MCF 10A (cell line): ENCODE measurements around the gene GRIN2C. TPM values are rescaled to one million over a fixed set of nuclear protein-coding genes. Genes with fewer than 3 reads are reported as not detected.

ENCODE experiments used
- BruUV-seq: library from RNA; stranded (reverse); fragments of 400-500 nt; replicated peaks from 2 replicates; lab custom pipeline; 2021; lab: Mats Ljungman, UMichigan
- CTCF ChIA-PET: fragments of 300-600 bp; sonication (Branson Sonifier 250); formaldehyde crosslinking; extraction: SDS; loops from one replicate; lab custom pipeline; 2021; ENCODE audit warnings: antibody characterized with exemption, inconsistent platforms; lab: Yijun Ruan, JAX
- POLR2A ChIA-PET: fragments of 300-600, 350-650 bp; sonication (Branson Sonifier 250); formaldehyde crosslinking; extraction: SDS; loops from one replicate; lab custom pipeline; 2020; ENCODE audit warnings: antibody characterized with exemption, inconsistent platforms; lab: Yijun Ruan, JAX
- DNase-seq: peaks from one replicate; pipeline ENCODE4 v3.0.0-alpha.2; 2018; ENCODE audit not compliant: unreplicated experiment
- H3K27ac Mint-ChIP-seq: one replicate; pipeline ENCODE4 v1.8.0; 2022; ENCODE audit warnings: mild to moderate bottlenecking, low read depth, mixed read lengths; ENCODE audit not compliant: unreplicated experiment
- H3K27me3 Mint-ChIP-seq: one replicate; pipeline ENCODE4 v1.8.0; 2022; ENCODE audit warnings: mixed read lengths; ENCODE audit not compliant: insufficient read depth, unreplicated experiment
- H3K36me3 Mint-ChIP-seq: one replicate; pipeline ENCODE4 v1.8.0; 2022; ENCODE audit warnings: mild to moderate bottlenecking, moderate library complexity, mixed read lengths; ENCODE audit not compliant: insufficient read depth, unreplicated experiment
- H3K4me1 Mint-ChIP-seq: one replicate; pipeline ENCODE4 v1.8.0; 2022; ENCODE audit warnings: mixed read lengths; ENCODE audit not compliant: insufficient read depth, unreplicated experiment
- H3K4me3 Mint-ChIP-seq: one replicate; pipeline ENCODE4 v1.8.0; 2022; ENCODE audit warnings: mild to moderate bottlenecking, moderate library complexity, mixed read lengths; ENCODE audit not compliant: unreplicated experiment
- H3K9me3 Mint-ChIP-seq: one replicate; pipeline ENCODE4 v1.8.0; 2022; ENCODE audit warnings: mixed read lengths; ENCODE audit not compliant: unreplicated experiment
- CTCF ChIP-seq: fragments of 200-600 bp; IDR thresholded peaks from one replicate; pipeline ENCODE4 v1.8.0; 2022; ENCODE audit warnings: antibody characterized with exemption, mild to moderate bottlenecking; ENCODE audit not compliant: unreplicated experiment
- intact Hi-C: fragments of 100-400 bp; cut with micrococcal nuclease; formaldehyde crosslinking; loops from 2 replicates; pipeline ENCODE4 v1.14.1; 2022
- total RNA-seq: library from RNA; stranded (reverse); gene quantifications from 2 replicates; pipeline ENCODE4 v1.2.3, GENCODE V29; 2022

GRIN2C gene
- total RNA-seq, 1 experiment from 2014 or later: 0.28 TPM

DNA sequence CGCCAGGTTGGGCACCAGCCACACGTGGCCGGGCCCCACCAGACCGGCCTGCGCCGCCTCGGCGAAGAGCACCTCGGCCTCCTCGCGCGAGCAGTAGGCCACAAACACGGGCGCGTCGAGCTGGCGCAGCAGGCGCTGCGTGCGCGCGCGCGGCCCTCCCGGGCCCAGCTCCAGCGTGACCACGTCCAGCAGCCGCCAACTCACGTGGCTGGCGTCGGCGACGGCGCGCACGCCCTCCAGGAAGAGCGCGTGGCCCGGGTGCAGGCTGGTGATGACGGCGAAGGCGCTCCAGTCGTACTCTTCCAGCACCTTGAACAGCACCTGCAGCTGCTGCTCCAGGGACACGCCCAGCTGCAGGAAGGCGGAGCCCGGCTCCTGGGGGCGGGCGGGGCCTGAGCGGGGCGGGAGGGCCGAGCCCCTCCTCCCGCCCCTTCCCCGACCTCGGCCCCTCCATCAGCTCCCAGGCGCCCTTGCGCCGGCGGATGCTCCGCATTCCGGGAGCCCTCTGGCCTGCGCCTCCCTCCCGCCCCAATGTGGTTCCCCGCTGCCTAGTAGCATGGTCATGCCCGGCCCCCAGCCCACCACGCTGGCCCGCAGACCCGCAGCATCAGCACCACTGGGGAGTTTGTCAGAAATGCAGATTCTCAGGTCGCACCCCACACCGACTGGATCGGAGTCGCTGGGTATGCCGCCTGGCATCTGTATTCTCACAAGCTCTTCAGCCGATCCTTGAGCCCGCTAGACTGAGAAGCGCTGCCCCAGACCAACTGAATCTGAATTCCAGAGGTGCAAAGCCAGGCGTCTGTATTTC, 7.2 kb downstream of the GRIN2C start:
- POLR2A ChIA-PET: interaction anchor here (1.0 kb wide), 1 partner anchor 21 kb away, joined by 3 read pairs; no protein-coding TSS in a partner anchor
- no peaks in the 10 kb centered on the region for H3K4me1 Mint-ChIP-seq
- H3K36me3 Mint-ChIP-seq: no peaks in the 10 kb centered on the region
- no peak overlapping the region for H3K4me3 Mint-ChIP-seq
- H3K9me3 Mint-ChIP-seq: no peaks in the 10 kb centered on the region
- CTCF ChIA-PET: interaction anchor here (0.9 to 1.3 kb wide), 2 partner anchors 13 to 60 kb away, joined by 3 to 4 read pairs; no protein-coding TSS in a partner anchor
- peaks cover 54% of the 10 kb centered on the region for H3K27me3 Mint-ChIP-seq
- TF ChIP-seq CTCF: no peak
- intact Hi-C loops: no loop called here
- no peak for DNase-seq
- no TSS peak for BruUV-seq
- no peak overlapping the region for H3K27ac Mint-ChIP-seq

- CTCF ChIA-PET: interaction anchor here (0.9 to 1.3 kb wide), 2 partner anchors 14 to 60 kb away, joined by 3 to 4 read pairs; no protein-coding TSS in a partner anchor
- BruUV-seq: no TSS peak
- H3K4me3 Mint-ChIP-seq: no peak overlapping the region
These were observed 8.0 kb downstream of the GRIN2C start for GRCh38 chr17:74851612-74852236.

DNA sequence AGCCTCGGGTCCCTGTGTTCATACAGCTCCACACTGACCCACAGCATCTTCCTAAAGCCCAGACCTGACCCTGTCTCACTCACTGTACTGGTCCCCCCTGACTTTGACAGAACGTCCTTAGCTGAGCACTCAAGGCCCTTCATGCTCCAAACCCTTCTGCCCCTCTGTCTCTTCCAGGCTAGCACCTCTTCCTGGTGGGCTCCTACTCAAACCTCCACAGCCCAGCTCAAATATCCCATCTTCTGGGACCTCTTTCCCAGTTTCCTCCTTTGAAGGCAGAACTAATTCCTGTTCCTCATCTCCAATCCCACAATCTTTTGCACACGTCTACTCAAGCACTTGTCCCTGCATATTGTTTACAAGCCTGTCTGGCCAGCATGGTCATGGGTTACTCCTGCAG, 8.8 kb downstream of the GRIN2C start:
- intact Hi-C loops: no loop called here
- no TSS peak for BruUV-seq
- no peak for TF ChIP-seq CTCF
- Mint-ChIP-seq H3K27ac (no peak overlapping the region), H3K4me3 (no peak overlapping the region), H3K9me3 (no peaks in the 10 kb centered on the region), H3K27me3 (peaks cover 40% of the 10 kb centered on the region), H3K36me3 (no peaks in the 10 kb centered on the region), H3K4me1 (no peaks in the 10 kb centered on the region)
- ChIA-PET CTCF (interaction anchor here (1.0 kb wide), 1 partner anchor 11 kb away, joined by 4 read pairs; no protein-coding TSS in a partner anchor), POLR2A (interaction anchor here (0.6 to 0.8 kb wide), 2 partner anchors 10 to 614 kb away, joined by 3 read pairs; no protein-coding TSS in a partner anchor)
- DNase-seq: no peak

More at GRCh38 chr17:74851612-74852236, 8.0 kb downstream of the GRIN2C start:
- TF ChIP-seq CTCF: no peak
- Mint-ChIP-seq H3K36me3 (no peaks in the 10 kb centered on the region), H3K27me3 (peaks cover 47% of the 10 kb centered on the region), H3K4me1 (no peaks in the 10 kb centered on the region), H3K9me3 (no peaks in the 10 kb centered on the region), H3K27ac (no peak overlapping the region)
- POLR2A ChIA-PET: interaction anchor here (0.6 kb wide), 1 partner anchor 615 kb away, joined by 3 read pairs; no protein-coding TSS in a partner anchor
- intact Hi-C loops: no loop called here
- DNase-seq: no peak

GRCh38 chr17:74850310-74850709, 9.4 kb downstream of the GRIN2C start:
- Mint-ChIP-seq H3K27ac (no peak overlapping the region), H3K27me3 (peaks cover 36% of the 10 kb centered on the region), H3K9me3 (no peaks in the 10 kb centered on the region), H3K4me3 (no peak overlapping the region), H3K36me3 (no peaks in the 10 kb centered on the region), H3K4me1 (no peaks in the 10 kb centered on the region)
- no peak for TF ChIP-seq CTCF
- BruUV-seq: no TSS peak
- no peak for DNase-seq
- ChIA-PET CTCF (interaction anchor here (0.5 to 1.0 kb wide), 2 partner anchors 12 to 188 kb away, joined by 3 to 4 read pairs; no protein-coding TSS in a partner anchor), POLR2A (interaction anchor here (0.7 to 0.8 kb wide), 2 partner anchors 10 to 103 kb away, joined by 3 read pairs; no protein-coding TSS in a partner anchor)
- intact Hi-C loops: no loop called here
